NT2/D1 (cell line): ENCODE results near the gene ZNF474.

ENCODE experiments used
- SUZ12 ChIP-seq: IDR thresholded peaks from 2 replicates; pipeline ENCODE4 v1.6.1; 2011; ENCODE audit not compliant: insufficient read length, insufficient read depth; ENCODE audit errors: extremely low read depth
- YY1 ChIP-seq: IDR thresholded peaks from 2 replicates; pipeline ENCODE4 v1.6.1; 2011; ENCODE audit not compliant: insufficient read length, insufficient read depth
- ZNF274 ChIP-seq: IDR thresholded peaks from 2 replicates; pipeline ENCODE4 v1.6.1; 2011; ENCODE audit warnings: mild to moderate bottlenecking, low read depth, low read length

DNA sequence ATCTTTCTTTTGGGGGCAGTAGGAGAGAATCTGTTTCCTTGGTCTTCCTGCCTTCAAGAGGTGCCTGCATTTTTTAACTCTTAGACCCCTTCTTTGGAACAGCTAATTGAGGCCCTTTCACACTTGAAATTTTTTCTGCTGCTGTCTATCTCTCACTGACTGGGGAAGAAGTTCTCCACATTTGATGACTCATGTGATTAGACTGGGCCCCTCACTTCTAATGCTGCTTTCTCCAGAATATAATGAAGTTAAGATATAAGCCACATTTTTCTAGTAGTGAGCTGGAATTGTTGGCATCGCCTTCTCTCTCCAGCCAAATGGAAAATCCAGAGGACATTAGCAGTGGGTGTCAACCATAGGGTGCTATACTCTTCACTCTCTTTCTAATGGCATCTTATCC, 12.4 kb downstream of the ZNF474 start:
- TF ChIP-seq SUZ12 (no peak), YY1 (no peak), ZNF274 (no peak)
